Stimulated activated CD4-positive, alpha-beta T cell treated with anti-CD3 and anti-CD28 coated beads, Interleukin-12 subunit alpha, Interleukin-12 subunit beta, amount 100 ng/mL, for 48 hours (primary cell): Measurements from ENCODE around the gene MFNG.
"Not testable (repeated sequence)": the region's sequence is repeated elsewhere in the genome, so short reads cannot be mapped to it uniquely, and the experiment has no call there.

Source experiments
- DNase-seq, 3 donors: peaks; one replicate each; pipeline ENCODE4 v3.0.0-alpha.2; 2020; ENCODE audit warnings: low read depth in 2 of 3, low spot score in 1 of 3

Gene MFNG

GRCh38 chr22:37476389-37477329 lies 9.5 kb downstream of the MFNG start:
- no peak for DNase-seq

- no peak for DNase-seq
These were observed 11.6 kb downstream of the MFNG start for GRCh38 chr22:37474447-37475090.

DNA sequence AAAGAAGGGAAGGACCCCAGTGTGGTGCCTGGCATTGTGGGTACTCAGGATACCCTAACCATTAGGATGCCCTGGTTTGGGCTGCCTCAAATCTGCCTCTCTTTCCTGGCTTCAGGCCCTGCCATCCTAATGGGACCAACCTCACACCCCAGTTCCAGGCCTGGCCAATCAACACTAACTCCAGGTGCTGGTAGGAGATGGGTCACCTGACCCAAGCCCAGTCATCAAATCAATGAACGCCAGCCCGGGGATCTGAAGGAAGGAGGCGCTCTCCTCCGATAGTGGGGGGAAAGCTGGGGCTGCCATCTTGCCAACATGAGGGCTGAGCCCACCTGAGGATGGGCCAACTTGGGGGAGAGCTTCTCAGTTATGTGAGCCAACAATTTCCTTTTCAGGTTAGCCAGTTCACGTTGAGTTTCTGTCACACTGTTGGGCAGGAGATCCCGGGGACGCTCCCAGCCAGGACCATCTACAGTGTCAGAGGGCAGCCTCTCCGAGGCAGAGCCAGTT lies 12.7 kb downstream of the MFNG start:
- no peak for DNase-seq

DNA sequence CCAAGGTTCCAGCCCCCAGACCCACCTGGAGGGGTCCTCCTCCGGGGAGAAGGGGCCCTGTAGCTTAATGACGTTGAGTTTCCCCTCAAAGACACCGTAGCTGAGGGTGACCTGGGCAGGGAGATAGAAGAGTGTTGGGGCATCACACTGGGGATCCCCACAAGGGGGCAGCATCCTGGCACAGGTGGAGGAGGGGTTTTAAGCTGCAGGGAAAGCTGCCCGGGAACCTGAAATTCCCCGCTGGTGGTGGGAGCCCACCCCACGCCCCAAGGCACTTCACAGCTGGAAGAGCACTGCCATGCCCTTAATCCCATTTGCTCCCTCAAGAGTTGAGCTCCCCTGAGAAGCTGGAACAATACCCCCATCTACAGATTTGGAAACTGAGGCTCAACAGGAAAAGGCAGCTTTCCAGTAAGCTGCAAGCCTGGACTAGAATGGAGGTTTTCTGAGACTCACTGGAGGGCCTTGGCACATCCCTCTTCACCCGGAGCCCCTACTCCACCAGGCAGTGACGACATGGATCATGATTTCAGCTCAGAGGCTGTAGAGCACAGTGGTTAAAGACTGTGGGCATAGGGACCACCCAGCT lies 13.7 kb downstream of the MFNG start:
- DNase-seq: peak in 1 of 3 donors; percentile 34

GRCh38 chr22:37471727-37472417 lies 14.3 kb downstream of the MFNG start:
- no peak for DNase-seq

- no peak for DNase-seq
These were observed 16.1 kb downstream of the MFNG start for GRCh38 chr22:37470087-37470445.

DNA sequence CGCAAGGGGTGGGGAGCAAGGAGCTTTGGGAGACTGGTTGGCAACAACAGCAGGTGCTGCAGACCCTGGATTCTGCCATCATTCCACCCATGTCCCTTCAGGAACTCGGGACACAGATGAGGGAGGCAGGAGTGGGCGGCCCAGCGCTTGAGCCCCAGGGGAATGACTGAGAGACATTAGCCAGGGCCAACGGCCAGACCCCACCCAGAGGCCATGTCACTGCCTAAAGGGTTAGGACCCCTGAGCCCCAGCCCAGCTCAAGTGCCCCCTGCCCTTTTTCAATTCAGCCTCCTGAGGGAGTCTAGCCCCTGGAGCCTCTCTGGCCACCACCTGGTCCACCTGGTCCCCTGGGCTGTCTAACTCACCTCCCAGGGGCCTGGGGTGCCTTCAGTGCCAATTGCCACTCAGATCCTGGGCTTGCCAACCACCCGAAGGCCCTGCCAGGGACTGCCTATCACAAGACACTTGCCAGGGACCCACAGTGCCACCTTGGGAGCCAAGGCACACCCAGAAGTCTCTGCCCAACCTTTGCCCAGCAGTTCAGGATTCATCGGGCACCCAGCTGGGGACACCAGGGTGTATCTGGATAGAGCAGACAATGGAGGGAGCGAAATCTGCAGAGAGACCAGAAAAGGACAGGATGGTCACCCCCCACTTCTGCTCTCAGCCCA lies 16.6 kb downstream of the MFNG start:
- no peak for DNase-seq

DNA sequence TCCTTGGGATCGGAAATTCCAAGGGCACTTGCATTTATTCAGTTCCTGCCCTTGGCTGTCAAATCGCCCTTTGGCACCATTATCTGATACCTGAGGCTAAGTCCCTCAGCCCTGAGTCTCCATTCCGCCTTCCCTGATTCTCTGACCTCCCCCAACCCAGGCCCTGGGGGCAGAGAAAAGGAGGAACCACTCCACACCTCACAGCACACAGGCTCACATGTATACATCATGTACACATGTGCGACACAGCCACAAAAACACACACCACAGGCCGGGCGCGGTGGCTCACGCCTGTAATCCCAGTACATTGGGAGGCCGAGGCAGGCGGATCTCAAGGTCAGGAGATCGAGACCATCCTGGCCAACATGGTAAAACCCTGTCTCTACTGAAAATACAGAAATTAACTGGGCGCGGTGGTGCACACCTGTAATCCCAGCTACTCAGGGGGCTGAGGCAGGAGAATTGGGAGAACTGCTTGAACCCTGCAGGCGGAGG lies 17.9 kb downstream of the MFNG start:
- DNase-seq: not testable (repeated sequence)

DNA sequence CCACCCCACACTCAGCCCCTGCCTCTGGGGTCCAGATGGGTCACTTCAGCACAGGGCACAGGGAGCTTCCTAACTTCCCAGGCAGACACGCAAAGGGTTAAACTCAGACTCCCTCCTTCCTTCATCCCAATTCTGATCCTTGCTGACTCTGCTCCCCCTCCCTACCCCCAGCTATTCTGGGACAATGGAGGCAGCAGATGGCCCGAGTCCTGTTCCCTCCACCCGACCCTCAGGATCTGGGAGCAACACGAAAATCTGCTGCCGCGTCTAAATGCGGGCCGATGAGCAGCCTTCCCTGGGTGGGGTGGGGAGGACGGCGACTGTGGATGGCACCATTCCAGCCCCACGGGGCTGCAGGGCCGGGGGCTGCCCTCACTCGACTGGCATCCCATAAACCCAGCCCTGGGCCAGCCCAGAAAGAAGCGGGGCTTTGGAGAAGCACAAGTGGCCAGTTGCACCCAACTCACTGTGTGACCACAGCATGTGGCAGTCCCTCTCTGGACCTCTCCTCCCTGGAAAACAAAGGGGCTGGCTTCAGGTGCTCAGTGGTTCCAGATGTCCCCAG lies 18.7 kb downstream of the MFNG start:
- no peak for DNase-seq

DNA sequence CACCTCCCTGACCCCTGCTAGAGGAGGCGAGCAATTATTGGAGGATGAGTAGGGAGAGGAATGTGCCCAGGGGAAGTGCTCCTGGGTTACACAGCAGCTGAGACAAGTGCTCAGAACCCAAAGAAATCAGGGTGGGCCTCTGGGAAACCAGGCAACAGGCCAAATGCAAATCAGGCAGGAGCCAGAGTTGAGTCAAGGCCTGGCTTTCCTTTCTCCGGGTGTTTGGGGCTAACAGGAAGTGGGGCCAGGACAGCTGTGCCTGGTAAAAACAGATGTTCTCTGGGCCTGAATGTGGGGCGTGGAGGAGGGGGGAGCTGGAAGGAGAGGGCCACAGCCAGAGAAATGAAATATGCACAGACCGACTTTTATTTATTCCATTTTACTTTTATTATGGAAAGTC lies 22.0 kb downstream of the MFNG start:
- DNase-seq: no peak

DNA sequence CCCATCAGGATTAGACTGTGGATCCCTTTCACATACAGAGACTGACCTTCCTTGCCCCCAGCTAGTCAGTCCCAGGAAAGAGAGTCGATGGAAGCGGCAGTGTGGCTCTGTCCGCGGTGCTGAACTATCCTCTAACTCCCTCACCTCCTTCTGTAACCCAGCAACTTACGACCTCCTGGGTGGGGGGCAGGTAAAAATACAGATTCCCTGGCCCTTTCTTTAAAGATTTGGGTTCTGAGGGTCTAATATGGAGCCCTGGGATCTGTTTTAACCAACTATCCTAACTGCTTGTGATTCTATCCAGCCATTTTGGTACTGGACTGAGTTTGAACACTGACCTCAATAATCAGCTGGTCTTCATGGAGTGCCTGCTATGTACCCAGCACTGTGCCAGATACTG lies 23.2 kb downstream of the MFNG start:
- DNase-seq: no peak

- no peak for DNase-seq
These were observed 23.7 kb downstream of the MFNG start for GRCh38 chr22:37462436-37462835.

DNA sequence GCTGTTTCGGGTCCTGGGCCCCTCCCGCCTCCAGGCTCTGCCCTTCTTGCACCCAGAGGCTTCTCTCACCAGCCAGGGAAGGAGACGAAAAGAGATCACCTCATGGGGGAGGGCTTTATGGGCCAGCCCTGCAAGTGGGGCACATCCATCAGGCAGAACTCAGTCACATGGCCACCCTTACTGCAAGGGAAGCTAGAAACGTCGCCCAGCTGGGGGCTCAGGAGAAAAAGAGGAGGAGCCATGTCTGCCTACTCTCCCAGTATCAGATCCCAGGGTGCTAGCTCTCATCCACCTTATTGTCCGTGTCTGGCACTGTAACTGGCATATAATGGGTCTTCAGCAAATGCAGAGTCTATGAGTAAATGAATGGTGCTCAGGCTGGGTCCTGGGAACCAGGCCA lies 24.2 kb downstream of the MFNG start:
- no peak for DNase-seq

DNA sequence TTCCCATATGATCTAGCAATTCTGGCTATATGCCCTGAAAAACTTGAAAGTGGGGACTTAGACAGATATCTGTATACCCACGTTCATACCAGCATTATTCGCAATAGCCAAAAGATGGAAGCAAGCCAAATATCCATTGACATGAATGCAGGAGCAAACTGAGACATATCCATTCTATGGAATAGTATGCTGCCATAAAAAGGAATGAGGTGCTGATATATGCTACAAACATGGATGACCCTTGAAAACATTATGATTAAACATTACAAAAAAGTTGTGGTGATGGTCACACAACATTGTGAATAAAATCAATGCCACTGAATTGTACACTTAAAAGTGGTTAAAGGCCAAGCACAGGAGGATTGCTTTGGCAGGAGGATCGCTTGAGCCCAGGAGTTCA lies 25.5 kb downstream of the MFNG start:
- DNase-seq: no peak

- DNase-seq: no peak
These were observed 27.0 kb downstream of the MFNG start for GRCh38 chr22:37459206-37459605.

- DNase-seq: peak; percentile 77 to 95 (median 82)
These were observed 28.9 kb downstream of the MFNG start for GRCh38 chr22:37457093-37457893.

DNA sequence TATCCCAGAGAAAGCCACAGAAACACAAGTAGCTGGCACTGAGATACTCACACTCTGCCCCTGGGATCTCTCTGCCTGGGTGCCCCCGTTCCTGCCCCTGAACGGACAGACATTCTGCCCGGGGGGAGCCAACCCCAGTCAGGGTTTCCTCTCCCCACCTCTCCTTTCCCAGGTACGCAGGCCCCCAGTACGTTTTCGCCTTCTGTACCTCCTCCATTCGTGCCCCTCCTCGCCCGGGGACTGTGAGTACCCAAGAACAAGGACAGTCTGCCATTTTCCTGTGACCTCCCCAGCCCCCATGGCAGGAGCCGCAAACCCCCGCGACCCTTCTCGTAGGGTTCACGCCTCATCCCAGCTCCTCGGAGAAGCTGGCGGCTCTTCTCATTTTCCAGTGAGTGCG lies 29.8 kb downstream of the MFNG start:
- DNase-seq: no peak

DNA sequence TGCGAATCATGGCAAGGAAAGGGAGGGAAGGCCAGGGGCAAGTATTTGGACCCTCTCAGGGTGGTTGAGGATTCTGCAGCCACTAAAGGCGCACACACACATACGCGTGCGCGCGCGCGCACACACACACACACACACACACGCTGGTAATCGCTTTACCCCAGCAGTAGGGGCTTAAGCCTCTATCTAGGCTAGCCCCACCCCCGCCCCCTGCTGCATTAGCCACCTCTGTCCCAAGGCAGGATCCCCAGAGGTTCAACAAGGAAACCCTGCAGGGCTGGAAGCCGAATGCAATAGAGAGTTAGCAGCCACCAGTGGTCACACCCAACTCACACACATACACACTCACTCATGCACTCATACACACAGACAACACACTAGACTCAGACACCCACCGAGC lies 30.3 kb downstream of the MFNG start:
- no peak for DNase-seq

GRCh38 chr22:37454857-37455686 lies 31.1 kb downstream of the MFNG start:
- DNase-seq: no peak
